HepG2 (cell line): Measurements from ENCODE around the gene HRH3. TPM values are rescaled to one million over a fixed set of nuclear protein-coding genes. Genes with fewer than 3 reads are reported as not detected.

ENCODE experiments used
- CREM ChIP-seq, 2 experiments: sonication (generic) in 1 of 2; formaldehyde crosslinking in 1 of 2; IDR thresholded peaks; 2 replicates each; pipeline versions ENCODE4 v1.4.0 to v1.6.1; 2016 to 2020; ENCODE audit warnings: antibody characterized with exemption in 1 of 2, mild to moderate bottlenecking in 1 of 2, missing genetic modification reagents in 1 of 2
- DNMT1 ChIP-seq: sonication (generic); formaldehyde crosslinking; IDR thresholded peaks from 2 replicates; pipeline ENCODE4 v1.5.1; 2020; ENCODE audit warnings: mild to moderate bottlenecking, missing genetic modification reagents
- GATAD2A ChIP-seq: IDR thresholded peaks from 2 replicates; pipeline ENCODE4 v1.6.1; 2016
- GPN1 ChIP-seq: sonication (generic); formaldehyde crosslinking; IDR thresholded peaks from 2 replicates; pipeline ENCODE4 v1.5.1; 2020; ENCODE audit warnings: missing genetic modification reagents, borderline replicate concordance
- HNF4A ChIP-seq: sonication (generic); formaldehyde crosslinking; IDR thresholded peaks from 2 replicates; pipeline ENCODE4 v1.4.0; 2020; ENCODE audit warnings: missing genetic modification reagents
- HOXD1 ChIP-seq: sonication (generic); formaldehyde crosslinking; IDR thresholded peaks from 2 replicates; pipeline ENCODE4 v1.5.0; 2020; ENCODE audit warnings: missing genetic modification reagents
- KLF9 ChIP-seq: IDR thresholded peaks from 2 replicates; pipeline ENCODE4 v1.6.1; 2016; ENCODE audit warnings: low read depth
- KMT2A ChIP-seq: sonication (generic); formaldehyde crosslinking; IDR thresholded peaks from 2 replicates; pipeline ENCODE4 v1.4.0; 2020; ENCODE audit warnings: missing genetic modification reagents
- NFIC ChIP-seq: IDR thresholded peaks from 2 replicates; pipeline ENCODE4 v1.6.1; 2012; ENCODE audit warnings: mild to moderate bottlenecking, low read length, inconsistent platforms
- PAF1 ChIP-seq: IDR thresholded peaks from 2 replicates; pipeline ENCODE4 v1.6.1; 2016; ENCODE audit warnings: missing genetic modification reagents, missing compliant biosample characterization
- SMAD9 ChIP-seq: sonication (generic); formaldehyde crosslinking; IDR thresholded peaks from 2 replicates; pipeline ENCODE4 v1.5.1; 2020; ENCODE audit warnings: mild to moderate bottlenecking, missing genetic modification reagents
- ZBTB1 ChIP-seq: sonication (generic); formaldehyde crosslinking; IDR thresholded peaks from 2 replicates; pipeline ENCODE4 v1.4.0; 2020; ENCODE audit warnings: missing genetic modification reagents, borderline replicate concordance
- ZBTB8A ChIP-seq: sonication (generic); formaldehyde crosslinking; IDR thresholded peaks from 2 replicates; pipeline ENCODE4 v1.4.0; 2020; ENCODE audit warnings: mild to moderate bottlenecking, low read depth, missing genetic modification reagents, borderline replicate concordance
- ZNF713 ChIP-seq: sonication (generic); formaldehyde crosslinking; IDR thresholded peaks from 2 replicates; pipeline ENCODE4 v1.4.0; 2020; ENCODE audit warnings: mild to moderate bottlenecking, missing genetic modification reagents
- polyA plus RNA-seq, 8 experiments: library from polyadenylated mRNA; depleted of rRNA in 3 of 8; stranded (reverse) in 7 of 8; unstranded in 1 of 8; fragments of >200 nt; fragmentation: Illumina TruSeq in 4 of 8; extraction: Trizol in 4 of 8; gene quantifications; 2 replicates each; pipeline versions ENCODE4 v1.2.1 to v1.2.3, GENCODE V29; 2011 to 2016; ENCODE audit warnings: low read depth in 4 of 8, missing spikeins in 1 of 8, mixed read lengths in 1 of 8; ENCODE audit not compliant: insufficient read depth in 1 of 8
- total RNA-seq, 5 experiments: library from RNA; depleted of rRNA; stranded (reverse); fragments of >200 nt; fragmentation: Illumina TruSeq; extraction: Trizol; gene quantifications; 2 replicates each; pipeline ENCODE4 v1.2.3, GENCODE V29; 2016; ENCODE audit warnings: low read depth in 1 of 5
- TF ChIP-seq, protein P1 (sequence below), 2 experiments: sonication (generic) in 1 of 2; formaldehyde crosslinking in 1 of 2; IDR thresholded peaks; 2 replicates each; pipeline versions ENCODE4 v1.5.1 to v1.6.1; 2011 to 2020; ENCODE audit warnings: borderline replicate concordance in 1 of 2, low read depth in 1 of 2, low read length in 1 of 2, mild to moderate bottlenecking in 1 of 2, missing genetic modification reagents in 1 of 2, moderate library complexity in 1 of 2
- TF ChIP-seq, protein P2 (sequence below): sonication (generic); formaldehyde crosslinking; IDR thresholded peaks from 2 replicates; pipeline ENCODE4 v1.8.0; 2022; ENCODE audit warnings: missing genetic modification reagents, mild to moderate bottlenecking, moderate library complexity, borderline replicate concordance
- TF ChIP-seq, protein P3 (sequence below): conservative IDR thresholded peaks from 2 replicates; pipeline ENCODE4 v1.6.1; 2018; ENCODE audit warnings: missing genetic modification reagents
- TF ChIP-seq, protein P4 (sequence below): sonication (generic); formaldehyde crosslinking; IDR thresholded peaks from 2 replicates; pipeline ENCODE4 v1.4.0; 2020; ENCODE audit warnings: mild to moderate bottlenecking, missing genetic modification reagents

The HRH3 gene
- total and polyA plus RNA-seq, 2 of the 13 experiments (the other 11 are each of a cell fraction or from before 2014, with no cell fraction given) = 0.18 TPM; not detected in 1

DNA sequence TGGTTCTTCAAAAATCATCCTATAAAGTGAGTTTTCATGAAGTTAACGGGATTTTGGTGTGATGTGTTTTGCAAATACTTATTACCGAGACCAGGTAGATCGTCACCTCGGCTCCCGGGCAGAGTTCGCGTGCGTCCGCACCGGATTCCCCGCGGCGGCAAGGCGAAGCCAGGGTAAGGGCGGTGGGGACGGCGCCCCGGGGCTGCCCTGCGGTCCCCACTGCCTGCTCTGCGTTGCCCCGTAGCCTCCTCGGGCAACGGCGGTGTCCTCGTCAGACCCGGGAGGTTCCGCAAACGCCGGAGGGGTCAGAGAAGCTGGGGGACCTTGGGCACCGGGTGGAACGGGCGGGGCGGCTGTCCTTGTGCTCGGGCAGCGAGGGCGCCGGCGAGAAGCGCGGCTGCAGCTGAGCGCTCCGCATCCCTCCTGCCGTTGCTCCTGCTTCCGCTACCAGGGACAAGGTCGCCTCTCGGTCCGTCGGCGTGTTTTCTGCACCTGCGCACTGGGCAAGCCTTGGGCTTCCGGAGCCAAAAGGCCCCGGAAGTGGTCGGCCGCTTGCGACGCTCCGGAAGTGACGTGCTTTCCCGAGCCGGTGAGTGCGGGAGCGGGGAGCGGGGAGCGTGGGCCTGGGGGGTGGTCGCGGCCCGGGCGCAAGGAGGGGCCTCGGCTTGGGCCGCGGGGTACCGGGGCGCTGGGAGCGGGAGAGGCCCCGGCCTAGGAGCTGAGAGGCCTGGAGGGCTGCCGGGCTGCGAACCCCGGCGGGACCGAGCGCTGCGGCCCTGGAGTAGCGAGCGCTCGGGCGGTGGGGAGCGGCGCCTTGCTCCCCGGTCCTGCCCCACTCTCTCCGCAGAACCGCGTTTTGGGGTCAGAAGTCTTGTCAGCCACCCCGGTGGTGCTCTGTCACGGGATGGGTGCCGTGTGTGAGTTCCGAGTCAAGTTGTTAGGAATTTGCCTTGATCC lies 37.3 kb downstream of the HRH3 start, which contains the start of gene MTG2 (continued):
- TF ChIP-seq DNMT1 (CRISPR knock-in tag) = peak; percentile 70
- TF ChIP-seq, protein P1, sequence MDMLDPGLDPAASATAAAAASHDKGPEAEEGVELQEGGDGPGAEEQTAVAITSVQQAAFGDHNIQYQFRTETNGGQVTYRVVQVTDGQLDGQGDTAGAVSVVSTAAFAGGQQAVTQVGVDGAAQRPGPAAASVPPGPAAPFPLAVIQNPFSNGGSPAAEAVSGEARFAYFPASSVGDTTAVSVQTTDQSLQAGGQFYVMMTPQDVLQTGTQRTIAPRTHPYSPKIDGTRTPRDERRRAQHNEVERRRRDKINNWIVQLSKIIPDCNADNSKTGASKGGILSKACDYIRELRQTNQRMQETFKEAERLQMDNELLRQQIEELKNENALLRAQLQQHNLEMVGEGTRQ (IDR thresholded peaks at IDR 0.05; ENCODE audit: low read depth, low read length) = no peak
- TF ChIP-seq, protein P1 (CRISPR knock-in tag; IDR thresholded peaks at IDR 0.05; ENCODE audit: borderline replicate concordance) = no peak; the same call in 1 of the 2 replicates
- TF ChIP-seq, protein P2, sequence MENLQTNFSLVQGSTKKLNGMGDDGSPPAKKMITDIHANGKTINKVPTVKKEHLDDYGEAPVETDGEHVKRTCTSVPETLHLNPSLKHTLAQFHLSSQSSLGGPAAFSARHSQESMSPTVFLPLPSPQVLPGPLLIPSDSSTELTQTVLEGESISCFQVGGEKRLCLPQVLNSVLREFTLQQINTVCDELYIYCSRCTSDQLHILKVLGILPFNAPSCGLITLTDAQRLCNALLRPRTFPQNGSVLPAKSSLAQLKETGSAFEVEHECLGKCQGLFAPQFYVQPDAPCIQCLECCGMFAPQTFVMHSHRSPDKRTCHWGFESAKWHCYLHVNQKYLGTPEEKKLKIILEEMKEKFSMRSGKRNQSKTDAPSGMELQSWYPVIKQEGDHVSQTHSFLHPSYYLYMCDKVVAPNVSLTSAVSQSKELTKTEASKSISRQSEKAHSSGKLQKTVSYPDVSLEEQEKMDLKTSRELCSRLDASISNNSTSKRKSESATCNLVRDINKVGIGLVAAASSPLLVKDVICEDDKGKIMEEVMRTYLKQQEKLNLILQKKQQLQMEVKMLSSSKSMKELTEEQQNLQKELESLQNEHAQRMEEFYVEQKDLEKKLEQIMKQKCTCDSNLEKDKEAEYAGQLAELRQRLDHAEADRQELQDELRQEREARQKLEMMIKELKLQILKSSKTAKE = peak; percentile 79
- peak; percentile 82; the same call in 1 of the 2 replicates for TF ChIP-seq SMAD9 (CRISPR knock-in tag)
- TF ChIP-seq ZBTB8A (CRISPR knock-in tag) = no peak
- TF ChIP-seq, protein P3, sequence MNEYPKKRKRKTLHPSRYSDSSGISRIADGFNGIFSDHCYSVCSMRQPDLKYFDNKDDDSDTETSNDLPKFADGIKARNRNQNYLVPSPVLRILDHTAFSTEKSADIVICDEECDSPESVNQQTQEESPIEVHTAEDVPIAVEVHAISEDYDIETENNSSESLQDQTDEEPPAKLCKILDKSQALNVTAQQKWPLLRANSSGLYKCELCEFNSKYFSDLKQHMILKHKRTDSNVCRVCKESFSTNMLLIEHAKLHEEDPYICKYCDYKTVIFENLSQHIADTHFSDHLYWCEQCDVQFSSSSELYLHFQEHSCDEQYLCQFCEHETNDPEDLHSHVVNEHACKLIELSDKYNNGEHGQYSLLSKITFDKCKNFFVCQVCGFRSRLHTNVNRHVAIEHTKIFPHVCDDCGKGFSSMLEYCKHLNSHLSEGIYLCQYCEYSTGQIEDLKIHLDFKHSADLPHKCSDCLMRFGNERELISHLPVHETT (CRISPR knock-in tag) = peak; percentile 98
- peak; percentile 100 for TF ChIP-seq KMT2A (CRISPR knock-in tag)
- 0 out of 2 replicates have a peak, but pooled peaks have one; percentile 45 for TF ChIP-seq GPN1 (CRISPR knock-in tag)
- TF ChIP-seq HNF4A (CRISPR knock-in tag) = peak; percentile 71
- peak; percentile 98 for TF ChIP-seq HOXD1 (CRISPR knock-in tag)
- peak; percentile 97 for TF ChIP-seq CREM (IDR thresholded peaks at IDR 0.05)
- peak; percentile 95 for TF ChIP-seq CREM (CRISPR knock-in tag; IDR thresholded peaks at IDR 0.05)
- peak; percentile 97 for TF ChIP-seq PAF1 (CRISPR knock-in tag)
- TF ChIP-seq, protein P4, sequence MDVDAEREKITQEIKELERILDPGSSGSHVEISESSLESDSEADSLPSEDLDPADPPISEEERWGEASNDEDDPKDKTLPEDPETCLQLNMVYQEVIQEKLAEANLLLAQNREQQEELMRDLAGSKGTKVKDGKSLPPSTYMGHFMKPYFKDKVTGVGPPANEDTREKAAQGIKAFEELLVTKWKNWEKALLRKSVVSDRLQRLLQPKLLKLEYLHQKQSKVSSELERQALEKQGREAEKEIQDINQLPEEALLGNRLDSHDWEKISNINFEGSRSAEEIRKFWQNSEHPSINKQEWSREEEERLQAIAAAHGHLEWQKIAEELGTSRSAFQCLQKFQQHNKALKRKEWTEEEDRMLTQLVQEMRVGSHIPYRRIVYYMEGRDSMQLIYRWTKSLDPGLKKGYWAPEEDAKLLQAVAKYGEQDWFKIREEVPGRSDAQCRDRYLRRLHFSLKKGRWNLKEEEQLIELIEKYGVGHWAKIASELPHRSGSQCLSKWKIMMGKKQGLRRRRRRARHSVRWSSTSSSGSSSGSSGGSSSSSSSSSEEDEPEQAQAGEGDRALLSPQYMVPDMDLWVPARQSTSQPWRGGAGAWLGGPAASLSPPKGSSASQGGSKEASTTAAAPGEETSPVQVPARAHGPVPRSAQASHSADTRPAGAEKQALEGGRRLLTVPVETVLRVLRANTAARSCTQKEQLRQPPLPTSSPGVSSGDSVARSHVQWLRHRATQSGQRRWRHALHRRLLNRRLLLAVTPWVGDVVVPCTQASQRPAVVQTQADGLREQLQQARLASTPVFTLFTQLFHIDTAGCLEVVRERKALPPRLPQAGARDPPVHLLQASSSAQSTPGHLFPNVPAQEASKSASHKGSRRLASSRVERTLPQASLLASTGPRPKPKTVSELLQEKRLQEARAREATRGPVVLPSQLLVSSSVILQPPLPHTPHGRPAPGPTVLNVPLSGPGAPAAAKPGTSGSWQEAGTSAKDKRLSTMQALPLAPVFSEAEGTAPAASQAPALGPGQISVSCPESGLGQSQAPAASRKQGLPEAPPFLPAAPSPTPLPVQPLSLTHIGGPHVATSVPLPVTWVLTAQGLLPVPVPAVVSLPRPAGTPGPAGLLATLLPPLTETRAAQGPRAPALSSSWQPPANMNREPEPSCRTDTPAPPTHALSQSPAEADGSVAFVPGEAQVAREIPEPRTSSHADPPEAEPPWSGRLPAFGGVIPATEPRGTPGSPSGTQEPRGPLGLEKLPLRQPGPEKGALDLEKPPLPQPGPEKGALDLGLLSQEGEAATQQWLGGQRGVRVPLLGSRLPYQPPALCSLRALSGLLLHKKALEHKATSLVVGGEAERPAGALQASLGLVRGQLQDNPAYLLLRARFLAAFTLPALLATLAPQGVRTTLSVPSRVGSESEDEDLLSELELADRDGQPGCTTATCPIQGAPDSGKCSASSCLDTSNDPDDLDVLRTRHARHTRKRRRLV (CRISPR knock-in tag) = no peak
- TF ChIP-seq GATAD2A (CRISPR knock-in tag) = peak; percentile 70
- TF ChIP-seq KLF9 = no peak
- TF ChIP-seq NFIC = no peak
- TF ChIP-seq ZBTB1 = no peak
- peak; percentile 95 for TF ChIP-seq ZNF713 (CRISPR knock-in tag)
